Neuronal stem cell (in vitro differentiated cells): ENCODE measurements around the gene SYS1.
A peak's percentile ranks its signal among the peaks of the same experiment; 100 is the strongest.
"Not testable (repeated sequence)": the region's sequence is repeated elsewhere in the genome, so short reads cannot be mapped to it uniquely, and the experiment has no call there.

Experiments used
- DNase-seq: peaks from one replicate; pipeline ENCODE4 v3.0.0-alpha.2; 2013; ENCODE audit warnings: low spot score
- H2AFZ ChIP-seq: one replicate; pipeline ENCODE4 v1.6.1; 2013; ENCODE audit warnings: mild to moderate bottlenecking, low read length, inconsistent platforms
- H2AK5ac ChIP-seq: 2 replicates; pipeline ENCODE4 v1.6.1; 2013; ENCODE audit warnings: low read depth, mild to moderate bottlenecking, inconsistent platforms, low read length, moderate library complexity, mixed read lengths
- H2BK120ac ChIP-seq: 2 replicates; pipeline ENCODE4 v1.6.1; 2013; ENCODE audit warnings: low read depth, mild to moderate bottlenecking, inconsistent platforms, low read length, moderate library complexity, mixed read lengths
- H2BK12ac ChIP-seq: one replicate; pipeline ENCODE4 v1.6.1; 2013; ENCODE audit warnings: low read length, inconsistent platforms
- H2BK15ac ChIP-seq: 2 replicates; pipeline ENCODE4 v1.6.1; 2013; ENCODE audit warnings: mild to moderate bottlenecking, low read length, inconsistent platforms, mixed read lengths
- H2BK5ac ChIP-seq: one replicate; pipeline ENCODE4 v1.6.1; 2013; ENCODE audit warnings: inconsistent platforms, mild to moderate bottlenecking, low read length, moderate library complexity
- H3K14ac ChIP-seq: one replicate; pipeline ENCODE4 v1.6.1; 2013; ENCODE audit warnings: low read length, inconsistent platforms
- H3K18ac ChIP-seq: 2 replicates; pipeline ENCODE4 v1.6.1; 2013; ENCODE audit warnings: low read length, inconsistent platforms
- H3K23ac ChIP-seq: 2 replicates; pipeline ENCODE4 v1.6.1; 2013; ENCODE audit warnings: low read depth, mild to moderate bottlenecking, mixed read lengths, low read length, inconsistent platforms; ENCODE audit not compliant: poor library complexity
- H3K27ac ChIP-seq: replicated peaks from 3 replicates; pipeline ENCODE4 v1.5.1; 2013; ENCODE audit warnings: low read length, inconsistent platforms
- H3K27me3 ChIP-seq, 3 experiments: 2 replicates each; pipeline ENCODE4 v1.6.1; 2013; ENCODE audit warnings: low read length in 3 of 3, mild to moderate bottlenecking in 2 of 3, inconsistent platforms in 1 of 3, low read depth in 1 of 3, mixed read lengths in 1 of 3, moderate library complexity in 1 of 3; ENCODE audit not compliant: control insufficient read depth in 3 of 3, insufficient read depth in 3 of 3
- H3K36me3 ChIP-seq, 2 donors: replicated peaks in 1 of 2; 2 replicates each; pipeline ENCODE4 v1.6.1; 2013; ENCODE audit warnings: low read length in 2 of 2; ENCODE audit not compliant: control insufficient read depth in 2 of 2, insufficient read depth in 2 of 2
- H3K4ac ChIP-seq: 2 replicates; pipeline ENCODE4 v1.6.1; 2013; ENCODE audit warnings: inconsistent platforms, mild to moderate bottlenecking, low read length, moderate library complexity
- H3K4me1 ChIP-seq, 2 donors: 1 replicate in 1 of 2; 2 replicates in 1 of 2; pipeline ENCODE4 v1.6.1; 2013; ENCODE audit warnings: low read length in 2 of 2, low read depth in 1 of 2; ENCODE audit not compliant: control insufficient read depth in 2 of 2, insufficient read depth in 1 of 2
- H3K4me2 ChIP-seq: one replicate; pipeline ENCODE4 v1.6.1; 2013; ENCODE audit warnings: mild to moderate bottlenecking, low read length, inconsistent platforms; ENCODE audit not compliant: insufficient read depth, poor library complexity, severe bottlenecking
- H3K4me3 ChIP-seq, 2 donors: 2 replicates each; pipeline ENCODE4 v1.5.1; 2013; ENCODE audit warnings: low read length in 2 of 2, mild to moderate bottlenecking in 2 of 2, inconsistent platforms in 1 of 2, moderate library complexity in 1 of 2
- H3K79me1 ChIP-seq: one replicate; pipeline ENCODE4 v1.6.1; 2013; ENCODE audit warnings: low read depth, mild to moderate bottlenecking, inconsistent platforms, low read length, moderate library complexity
- H3K9ac ChIP-seq: one replicate; pipeline ENCODE4 v1.6.1; 2013; ENCODE audit warnings: mild to moderate bottlenecking, low read depth, low read length, inconsistent platforms; ENCODE audit not compliant: poor library complexity
- H3K9me3 ChIP-seq, 2 donors: replicated peaks in 1 of 2; 2 replicates each; pipeline versions ENCODE3 to v1.6.1; 2013; ENCODE audit warnings: low read length in 2 of 2, mild to moderate bottlenecking in 2 of 2, inconsistent platforms in 1 of 2, low read depth in 1 of 2, mixed read lengths in 1 of 2, moderate library complexity in 1 of 2; ENCODE audit not compliant: control insufficient read depth in 2 of 2, insufficient read depth in 1 of 2
- H4K8ac ChIP-seq: one replicate; pipeline ENCODE4 v1.6.1; 2013; ENCODE audit warnings: low read depth, mild to moderate bottlenecking, inconsistent platforms, low read length, moderate library complexity
- H4K91ac ChIP-seq: one replicate; pipeline ENCODE4 v1.6.1; 2013; ENCODE audit warnings: low read length, low read depth, mild to moderate bottlenecking, inconsistent platforms; ENCODE audit not compliant: poor library complexity
- WGBS, 2 donors: extraction: QIAGEN DNeasy Blood & Tissue Kit; methylation state at CpG; one replicate each; pipeline ENCODE4 v1.1.7; 2013; ENCODE audit warnings: missing lambda C conversion rate in 2 of 2, mixed read lengths in 1 of 2; ENCODE audit not compliant: insufficient read length in 2 of 2, insufficient replicate concordance in 1 of 2; ENCODE audit errors: extremely low coverage in 2 of 2; 5-methylcytosine and 5-hydroxymethylcytosine counted together

Gene SYS1

GRCh38 chr20:45347936-45348778 is 14.8 kb upstream of the SYS1 start, which contains the start of gene SDC4:
Gene SDC4, minus strand, starts transcription at chr20:45348424. Its CDS starts 40 bp downstream, at chr20:45348384.
- Histone ChIP-seq H3K18ac (peak within 1 kb of the TSS; percentile 66), H2BK12ac (no peak within 1 kb of the TSS), H2BK120ac (peak within 1 kb of the TSS; percentile 16), H4K8ac (no peak within 1 kb of the TSS), H2BK5ac (peak within 1 kb of the TSS; percentile 8), H3K4me1 (peaks cover 20% of the 10 kb centered on the region in 2 donors), H3K4ac (no peak within 1 kb of the TSS), H2AK5ac (peak within 1 kb of the TSS; percentile 57), H3K79me1 (no peaks in the 10 kb centered on the region), H3K9ac (peak within 1 kb of the TSS; percentile 88), H2BK15ac (peak within 1 kb of the TSS; percentile 50), H3K9me3 (no peaks in the 10 kb centered on the region), H3K27me3 (peaks cover 0 to 34% (median 0%) of the 10 kb centered on the region in 3 experiments), H3K27ac (no peak within 1 kb of the TSS), H3K4me3 (peak within 1 kb of the TSS; percentile 40 to 86), H3K14ac (peak within 1 kb of the TSS; percentile 57), H3K36me3 (no peaks in the 10 kb centered on the region), H3K23ac (peak within 1 kb of the TSS; percentile 93), H4K91ac (no peak within 1 kb of the TSS), H3K4me2 (peak within 1 kb of the TSS; percentile 78), H2AFZ (peak within 1 kb of the TSS; percentile 94)
- no peak for DNase-seq
- no CpG with 5 or more reads among the region's 77 CpGs for WGBS, 2 donors

- Histone ChIP-seq H3K14ac (no peak overlapping the region), H2BK120ac (no peak overlapping the region), H3K4ac (no peak overlapping the region), H3K36me3 (no peaks in the 10 kb centered on the region), H3K4me3 (no peak overlapping the region), H3K4me2 (no peak overlapping the region), H3K23ac (no peak overlapping the region), H3K4me1 (peaks cover 13 to 16% of the 10 kb centered on the region in 2 donors), H4K8ac (no peak overlapping the region), H2AFZ (no peak overlapping the region), H2BK5ac (no peak overlapping the region), H2BK12ac (no peak overlapping the region), H2BK15ac (no peak overlapping the region), H3K27ac (no peak overlapping the region), H4K91ac (no peak overlapping the region), H3K18ac (no peak overlapping the region), H3K9me3 (no peaks in the 10 kb centered on the region), H3K27me3 (peaks cover 0 to 30% (median 0%) of the 10 kb centered on the region in 3 experiments), H2AK5ac (no peak overlapping the region), H3K9ac (no peak overlapping the region), H3K79me1 (no peaks in the 10 kb centered on the region)
- no peak for DNase-seq
- no CpG with 5 or more reads among the region's 1 CpG for WGBS, 2 donors
These were observed 12.7 kb upstream of the SYS1 start for GRCh38 chr20:45350217-45350616.

GRCh38 chr20:45350795-45351194 is 12.2 kb upstream of the SYS1 start:
- peaks cover 0 to 30% (median 0%) of the 10 kb centered on the region in 3 experiments for H3K27me3 ChIP-seq
- not testable (repeated sequence) for H2BK120ac ChIP-seq, H3K4me3 ChIP-seq, H3K14ac ChIP-seq, H2BK12ac ChIP-seq, H3K4ac ChIP-seq, H2BK5ac ChIP-seq, H3K79me1 ChIP-seq, H3K4me2 ChIP-seq, H3K18ac ChIP-seq, H2AK5ac ChIP-seq, H3K9ac ChIP-seq, H3K27ac ChIP-seq, H4K8ac ChIP-seq, H3K23ac ChIP-seq, H2BK15ac ChIP-seq, H4K91ac ChIP-seq, H2AFZ ChIP-seq, H3K9me3 ChIP-seq, DNase-seq, H3K36me3 ChIP-seq
- peaks cover 13 to 16% of the 10 kb centered on the region in 2 donors for H3K4me1 ChIP-seq
- WGBS, 2 donors = no CpG with 5 or more reads among the region's 10 CpGs

- no peaks in the 10 kb centered on the region for H3K36me3 ChIP-seq
- no peak overlapping the region for H3K4me2 ChIP-seq
- DNase-seq = no peak
- H3K79me1 ChIP-seq = no peaks in the 10 kb centered on the region
- no peak overlapping the region for H3K18ac ChIP-seq
- no peak overlapping the region for H3K27ac ChIP-seq
- no peak overlapping the region for H2BK15ac ChIP-seq
- no peak overlapping the region for H3K14ac ChIP-seq
- no peak overlapping the region for H2AFZ ChIP-seq
- H2AK5ac ChIP-seq = no peak overlapping the region
- H2BK5ac ChIP-seq = no peak overlapping the region
- WGBS, 2 donors = no CpG with 5 or more reads among the region's 3 CpGs
- H3K23ac ChIP-seq = no peak overlapping the region
- H3K9me3 ChIP-seq = no peaks in the 10 kb centered on the region
- peaks cover under 1 to 2% of the 10 kb centered on the region in 2 donors for H3K4me1 ChIP-seq
- no peak overlapping the region for H3K4me3 ChIP-seq
- H3K27me3 ChIP-seq = peaks cover 0 to 12% (median 0%) of the 10 kb centered on the region in 3 experiments
- H3K4ac ChIP-seq = no peak overlapping the region
- no peak overlapping the region for H2BK12ac ChIP-seq
- H4K8ac ChIP-seq = no peak overlapping the region
- H3K9ac ChIP-seq = no peak overlapping the region
- H2BK120ac ChIP-seq = no peak overlapping the region
- no peak overlapping the region for H4K91ac ChIP-seq
These were observed 10.2 kb upstream of the SYS1 start for GRCh38 chr20:45352729-45353128.
